HG03432 (cell line): ENCODE results near the gene NCOA6.

ENCODE experiments used
- ATAC-seq: cut with Tn5 transposase; IDR thresholded peaks from one replicate; pipeline ENCODE4 v1.9.1; 2021; ENCODE audit warnings: mild to moderate bottlenecking, moderate library complexity; ENCODE audit not compliant: unreplicated experiment

Gene NCOA6

GRCh38 chr20:34705397-34706301 lies 119.8 kb downstream of the NCOA6 start:
- no peak for ATAC-seq

DNA sequence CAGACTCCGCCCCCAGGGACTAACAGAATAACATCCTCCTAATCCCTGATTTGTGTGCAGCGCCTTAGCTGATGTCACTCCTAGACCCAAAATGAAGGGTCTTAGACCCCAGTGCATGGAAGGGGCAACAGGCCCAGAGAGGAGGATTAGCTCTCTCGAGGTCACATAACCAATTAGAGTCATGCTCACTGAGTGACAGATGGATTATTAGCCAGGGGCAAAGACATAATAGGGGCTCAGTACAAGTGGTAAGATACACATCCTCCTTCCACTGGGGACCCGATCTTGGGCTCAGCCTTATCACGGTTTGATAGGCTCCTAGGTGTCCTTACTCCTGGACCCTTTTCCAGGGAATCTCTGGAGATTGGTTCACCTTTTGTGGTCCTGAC lies 120.4 kb downstream of the NCOA6 start:
- no peak for ATAC-seq

DNA sequence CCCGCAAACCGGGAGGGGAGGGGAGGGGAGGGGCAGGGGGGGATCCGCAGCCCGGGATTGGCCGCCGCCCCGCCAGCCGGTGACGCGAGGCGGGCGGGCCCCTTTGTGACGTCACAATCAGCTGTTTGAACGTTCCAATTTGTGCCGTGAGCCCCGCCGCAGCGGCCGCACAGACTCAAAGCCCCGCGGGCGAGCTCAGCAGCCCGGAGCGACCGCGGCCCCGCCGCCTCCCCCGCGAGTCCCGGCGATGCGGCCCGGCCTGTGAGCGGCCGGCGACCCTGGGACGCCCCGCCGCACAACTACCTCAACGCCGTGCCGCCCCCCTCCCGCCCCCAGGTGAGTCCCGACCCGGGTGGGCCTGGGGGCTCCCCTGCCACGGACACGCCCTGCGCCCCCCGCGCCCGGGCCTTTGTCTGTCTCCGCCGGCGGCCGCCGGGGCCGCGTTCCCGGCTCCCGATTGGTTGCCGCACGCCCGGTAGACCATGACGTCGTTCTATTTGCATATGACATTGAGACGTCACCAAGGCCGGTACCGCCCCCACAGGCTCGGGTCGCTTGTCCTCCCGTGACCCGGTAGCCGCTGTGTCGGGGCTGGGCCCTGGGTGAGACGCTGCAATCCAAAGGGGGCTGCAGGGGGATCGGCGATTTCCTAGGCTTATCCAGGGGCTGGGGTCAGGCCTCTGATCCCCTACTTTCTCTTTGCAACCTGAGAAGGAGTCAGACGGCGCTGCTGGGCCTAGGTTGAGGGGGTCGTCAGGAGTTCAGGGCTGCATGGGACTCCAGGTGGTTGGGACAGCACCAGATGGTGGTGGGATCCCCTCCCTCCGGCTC lies 121.1 kb downstream of the NCOA6 start, which contains the start of gene TP53INP2:
TP53INP2 (plus strand) TSS at position 168 of the 831 bp plus-strand sequence. CDS start 4,396 bp downstream, outside the sequence.
- peak; percentile 47 for ATAC-seq

DNA sequence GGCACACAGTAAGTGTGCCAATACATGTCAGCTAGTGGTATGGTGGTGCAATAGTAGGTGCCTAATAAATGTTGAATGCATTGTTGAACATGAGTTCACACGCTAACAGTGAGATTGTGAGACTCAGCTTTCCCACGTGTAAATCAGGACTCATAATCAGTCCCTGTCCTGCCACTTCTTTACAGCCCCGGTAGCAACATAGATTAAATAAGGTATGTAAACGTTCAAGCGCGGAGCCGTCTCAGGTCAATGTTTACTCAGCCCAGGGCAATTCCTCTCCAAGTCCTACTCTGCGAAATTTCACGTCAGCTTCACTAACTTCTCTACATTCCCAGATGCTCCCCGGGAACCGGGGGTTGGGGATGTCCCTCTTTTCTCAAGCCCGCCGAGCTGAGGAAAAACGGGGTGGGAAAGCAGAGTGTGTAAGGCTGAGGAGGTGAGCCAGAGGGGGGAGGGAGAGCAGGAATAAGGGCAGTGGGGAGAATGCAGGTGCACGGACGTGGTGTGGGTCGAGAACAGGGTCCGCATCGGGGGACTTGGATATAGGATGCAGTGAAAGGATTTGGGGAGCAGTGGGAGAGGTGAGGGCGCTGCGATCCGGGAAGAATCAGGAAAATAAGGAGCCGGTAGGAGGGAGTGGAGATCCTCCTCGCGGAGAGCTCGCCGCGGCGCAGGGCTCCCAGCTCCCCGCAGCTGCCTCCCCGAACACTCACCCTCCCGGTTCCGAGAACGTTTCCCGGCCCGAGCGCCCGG lies 121.9 kb downstream of the NCOA6 start:
- ATAC-seq = no peak

DNA sequence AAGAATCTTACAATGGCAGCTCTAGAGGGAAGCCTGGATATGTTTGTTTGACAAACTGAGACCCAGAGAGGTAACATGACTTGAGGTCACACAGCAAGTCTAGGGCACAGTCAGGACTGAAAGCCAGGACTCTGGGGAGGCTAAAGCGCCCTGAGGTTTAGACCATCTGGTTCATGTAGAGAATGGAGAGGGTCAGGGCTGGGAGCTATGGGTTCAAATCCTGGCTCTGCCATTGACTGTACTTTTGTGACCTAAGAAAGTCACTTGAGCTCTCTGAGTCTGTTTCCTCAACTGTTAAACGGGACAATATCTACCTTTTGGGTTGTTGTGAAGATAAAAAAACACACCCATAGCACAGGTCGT lies 122.4 kb downstream of the NCOA6 start:
- ATAC-seq = no peak

DNA sequence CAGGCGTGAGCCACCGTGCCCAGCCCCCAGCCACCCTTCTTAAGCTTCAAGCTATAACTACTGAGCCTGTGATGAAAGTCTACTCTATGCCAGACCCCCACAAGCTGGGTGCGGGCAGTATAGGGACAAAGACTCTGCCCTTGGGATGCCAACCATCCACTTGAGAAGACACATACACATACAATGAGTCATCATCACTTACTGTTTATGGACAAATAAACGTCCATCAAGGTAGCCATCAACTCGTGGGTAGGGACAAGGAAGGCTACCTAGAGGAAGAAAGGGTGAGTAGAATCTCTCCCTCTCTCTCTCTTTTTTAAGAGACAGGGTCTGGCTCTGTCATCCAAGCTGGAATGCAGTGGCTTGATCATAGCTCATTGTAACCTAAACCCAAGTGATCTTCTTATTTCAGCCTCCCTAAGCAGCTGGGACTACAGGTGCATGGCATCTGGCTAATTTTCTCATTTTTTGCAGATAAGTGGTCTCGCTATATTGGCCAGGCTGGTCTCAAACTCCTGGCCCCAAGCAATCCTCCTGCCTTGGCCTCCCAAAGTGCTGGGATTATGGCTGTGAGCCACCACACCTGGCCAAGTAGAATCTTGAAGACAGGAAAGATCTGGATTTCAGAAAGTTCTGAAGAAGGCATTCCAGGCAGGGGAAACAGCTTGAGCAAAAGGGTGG lies 123.9 kb downstream of the NCOA6 start:
- no peak for ATAC-seq

DNA sequence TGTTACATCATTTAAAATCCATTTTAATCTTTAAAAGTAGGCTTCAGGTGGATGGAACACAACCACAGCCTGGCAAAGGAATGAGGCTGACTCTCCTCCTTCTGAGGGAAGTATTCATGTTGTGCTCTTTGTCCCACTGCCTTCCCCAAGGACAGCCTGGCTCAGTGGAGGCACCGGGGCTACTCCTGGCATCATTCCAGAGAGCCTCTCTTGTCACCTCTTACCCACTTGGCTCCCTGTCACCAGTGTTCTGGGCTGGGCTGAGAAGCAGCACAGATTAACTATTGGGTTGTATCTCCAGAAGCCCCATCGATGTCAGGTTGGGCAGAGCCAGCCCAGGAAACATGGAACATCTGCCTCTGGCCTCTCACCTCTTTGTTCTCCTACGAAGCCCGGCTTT lies 132.0 kb downstream of the NCOA6 start:
- no peak for ATAC-seq

DNA sequence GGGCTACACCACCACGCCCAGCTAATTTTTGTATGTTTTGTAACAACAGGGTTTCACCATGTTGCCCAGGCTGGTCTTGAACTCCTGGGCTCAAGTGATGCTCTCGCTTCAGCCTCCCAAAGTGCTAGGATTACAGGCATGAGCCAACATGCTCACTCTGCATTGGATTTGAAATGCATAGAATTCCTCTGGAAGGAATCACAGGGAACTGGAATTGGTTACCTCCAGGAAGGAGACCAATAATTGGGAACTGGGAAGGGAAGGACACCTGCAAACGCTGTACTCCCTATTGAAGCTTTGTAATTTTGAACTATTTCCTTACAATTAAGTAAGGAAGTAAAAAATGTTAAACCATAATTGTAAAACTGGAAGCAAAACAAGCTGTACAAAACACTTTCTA lies 133.6 kb downstream of the NCOA6 start:
- no peak for ATAC-seq

DNA sequence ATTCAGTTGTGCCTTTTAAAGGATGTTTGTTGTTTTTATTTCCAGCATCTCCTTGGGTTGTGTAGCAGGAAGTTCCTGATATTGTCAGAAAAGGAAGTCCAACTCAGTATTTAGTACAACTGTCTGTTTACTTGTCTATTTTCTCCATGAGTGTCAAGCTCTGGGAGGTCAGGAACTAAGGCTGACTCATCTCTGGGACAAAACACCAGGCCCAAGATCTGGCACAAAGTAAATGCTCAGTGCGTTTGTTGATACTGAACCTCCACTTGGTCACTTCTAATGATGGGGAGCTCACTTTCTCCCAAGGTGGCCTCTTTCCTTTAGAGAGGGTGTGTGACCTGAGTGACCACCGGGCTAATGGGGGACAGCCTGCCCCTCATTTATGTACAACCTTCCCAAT lies 136.0 kb downstream of the NCOA6 start:
- ATAC-seq = no peak

- no peak for ATAC-seq
Observed at GRCh38 chr20:34683667-34684066, 141.8 kb downstream of the NCOA6 start.

DNA sequence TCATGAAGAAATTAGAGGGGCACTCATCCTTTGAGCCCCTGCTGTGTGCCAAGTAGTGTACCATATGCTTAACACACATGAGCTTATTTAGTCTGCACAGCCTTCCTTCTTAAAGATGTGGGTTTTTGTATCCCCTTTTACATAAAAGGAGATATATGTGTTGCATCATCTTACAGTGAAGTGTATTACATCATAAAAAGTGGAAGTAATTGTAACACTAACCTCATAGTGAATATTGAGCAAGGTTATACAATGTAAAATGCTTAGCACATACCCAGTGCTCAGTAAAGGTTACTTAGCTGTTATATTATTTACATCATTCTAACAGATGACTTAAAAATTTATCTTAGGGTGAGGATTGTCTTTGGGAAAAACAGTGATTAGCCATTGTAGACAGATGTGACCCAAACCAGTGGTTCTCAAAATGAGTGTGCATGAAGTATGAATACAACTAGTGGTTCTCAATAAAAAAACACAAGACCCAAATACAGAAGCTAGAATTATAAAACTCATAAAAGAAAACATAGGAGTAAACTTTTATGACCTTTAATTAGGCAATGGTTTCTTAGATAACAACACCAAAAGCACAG lies 144.8 kb downstream of the NCOA6 start:
- ATAC-seq = no peak

GRCh38 chr20:34676642-34677373 lies 148.6 kb downstream of the NCOA6 start, which contains the start of gene PIGU:
Gene PIGU (minus strand): TSS chr20:34677092. CDS start chr20:34677085, 7 bp downstream.
- peak; percentile 98 for ATAC-seq

DNA sequence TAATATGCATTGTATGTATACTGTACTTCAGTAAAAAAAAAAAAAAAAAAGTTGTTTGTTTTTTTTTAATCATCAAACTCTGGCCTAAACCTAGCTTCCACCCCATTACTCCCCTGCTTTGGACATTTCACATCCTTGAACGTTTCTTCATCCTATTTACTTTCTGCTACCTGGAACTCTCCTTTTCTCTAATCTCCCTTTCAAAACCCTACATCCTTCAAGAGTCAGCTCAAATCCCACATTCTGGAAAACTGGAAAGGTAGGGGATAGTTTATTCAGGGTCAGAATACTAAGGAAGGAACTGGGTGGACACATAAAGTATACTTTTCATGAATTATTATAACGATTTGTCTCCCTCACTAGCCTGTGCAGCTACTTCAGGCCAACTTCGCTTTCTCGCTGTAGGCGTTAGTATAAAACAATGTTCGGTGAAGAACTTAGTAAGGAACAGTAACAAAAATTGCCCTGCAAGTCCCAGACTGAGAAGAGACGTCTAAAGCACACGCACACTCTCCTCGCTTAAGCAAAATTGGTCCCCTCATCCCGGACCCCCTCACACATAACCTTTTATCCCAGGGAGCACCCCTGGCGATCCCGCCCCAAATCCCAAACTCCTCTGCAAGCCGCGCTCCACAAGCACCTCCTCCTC lies 149.3 kb downstream of the NCOA6 start:
- no peak for ATAC-seq

DNA sequence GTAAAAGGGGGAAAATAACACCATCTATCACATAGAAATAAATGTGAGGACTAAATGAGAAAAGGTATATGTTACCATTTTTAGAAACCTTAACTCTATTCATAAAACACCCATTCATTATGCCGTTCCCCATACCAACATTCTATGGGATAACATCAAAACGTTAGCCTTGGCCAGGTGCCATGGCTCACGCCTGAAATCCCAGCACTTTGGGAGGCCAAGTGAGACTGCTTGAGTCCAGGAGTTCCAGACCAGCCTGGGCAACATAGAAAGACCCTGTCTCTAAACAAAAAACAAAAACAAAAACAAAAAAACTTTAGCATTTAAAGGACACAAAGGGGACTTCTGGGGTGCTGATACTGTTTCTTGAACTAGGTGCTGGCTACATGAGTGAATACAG lies 149.9 kb downstream of the NCOA6 start:
- no peak for ATAC-seq

DNA sequence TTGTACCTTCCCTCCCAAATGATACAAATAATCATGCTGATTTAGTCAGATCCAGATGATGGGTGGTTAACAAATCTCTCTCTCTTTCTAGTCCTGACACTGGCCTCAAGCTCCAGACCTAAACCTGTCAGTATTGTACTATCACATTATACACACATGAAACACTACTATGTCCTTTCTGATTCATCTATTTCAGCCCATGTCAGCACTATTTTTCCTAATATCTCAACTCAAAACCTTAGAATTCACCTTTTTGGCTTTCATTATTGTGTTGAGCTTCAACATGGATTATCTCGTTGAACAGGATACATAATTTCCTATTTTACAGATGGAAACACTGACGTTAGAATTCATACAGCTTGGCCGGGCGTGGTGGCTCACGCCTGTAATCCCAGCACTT lies 152.0 kb downstream of the NCOA6 start:
- no peak for ATAC-seq

GRCh38 chr20:34669094-34669493 lies 156.4 kb downstream of the NCOA6 start:
- no peak for ATAC-seq
